Heart right ventricle (tissue), 16 donors: Measurements from ENCODE around the gene KCNMA1. TPM values are rescaled to one million over a fixed set of nuclear protein-coding genes. Genes with fewer than 3 reads are reported as not detected.

Source experiments
- ATAC-seq, 8 donors: fragments of 200-7000 bp; cut with Tn5 transposase; one replicate each; pipeline ENCODE4 v1.9.1; 2020; ENCODE audit warnings: mild to moderate bottlenecking in 8 of 8, moderate library complexity in 8 of 8, moderate number of reproducible peaks in 1 of 8
- DNase-seq, 2 donors: peaks; one replicate each; pipeline ENCODE4 v3.0.0-alpha.2; 2020
- H3K27ac ChIP-seq, 10 donors: fragments of 200-600 bp; sonication (generic) in 2 of 10; one replicate each; pipeline versions ENCODE4 v1.5.0 to v1.8.0; 2020 to 2022; ENCODE audit warnings: mild to moderate bottlenecking in 3 of 10
- H3K27me3 ChIP-seq, 7 donors: fragments of 200-600 bp; one replicate each; pipeline ENCODE4 v1.8.0; 2021 to 2022; ENCODE audit warnings: mild to moderate bottlenecking in 2 of 7
- H3K36me3 ChIP-seq, 9 donors: fragments of 200-600 bp; sonication (generic) in 1 of 9; one replicate each; pipeline versions ENCODE4 v1.5.0 to v1.8.0; 2020 to 2022; ENCODE audit warnings: mild to moderate bottlenecking in 2 of 9
- H3K4me1 ChIP-seq, 9 donors: fragments of 200-600 bp; sonication (generic) in 1 of 9; one replicate each; pipeline versions ENCODE4 v1.5.0 to v1.8.0; 2020 to 2022; ENCODE audit warnings: mild to moderate bottlenecking in 4 of 9
- H3K4me3 ChIP-seq, 10 donors: fragments of 200-600 bp; sonication (generic) in 2 of 10; one replicate each; pipeline versions ENCODE4 v1.5.0 to v1.8.0; 2020 to 2022; ENCODE audit warnings: mild to moderate bottlenecking in 7 of 10, moderate library complexity in 2 of 10
- H3K9me3 ChIP-seq, 11 donors: fragments of 200-600 bp in 10 of 11; sonication (generic) in 2 of 11; one replicate each; pipeline versions ENCODE4 v1.5.0 to v1.8.0; 2013 to 2022; ENCODE audit warnings: mild to moderate bottlenecking in 2 of 11, control low read depth in 1 of 11, moderate library complexity in 1 of 11
- CTCF ChIP-seq, 9 donors: fragments of 200-600 bp; sonication (generic) in 2 of 9; IDR thresholded peaks; one replicate each; pipeline versions ENCODE4 v1.5.0 to v1.8.0; 2021 to 2022; ENCODE audit warnings: antibody characterized with exemption in 9 of 9, mild to moderate bottlenecking in 5 of 9, moderate library complexity in 1 of 9
- WGBS, 2 donors: extraction: QIAGEN DNeasy Blood & Tissue Kit; methylation state at CpG; one replicate each; pipeline ENCODE4 v1.1.7; 2013; ENCODE audit warnings: inconsistent platforms in 1 of 2; 5-methylcytosine and 5-hydroxymethylcytosine counted together
- intact Hi-C, 10 donors: fragments of 100-400 bp; cut with DNase I; formaldehyde crosslinking; loops; one replicate each; pipeline versions ENCODE4 v1.11.1 to v1.14.2; 2022
- polyA plus RNA-seq, 2 donors: library from polyadenylated mRNA; stranded (reverse); fragments of 200-250 nt; gene quantifications; one replicate each; pipeline ENCODE4 v1.2.3, GENCODE V29; 2013
- total RNA-seq, 10 donors: library from RNA; stranded (reverse); fragmentation: NEBNext Ultra II Directional in 3 of 10; extraction: Animal tissue kit (Norgen Biotek cat#: 25700) in 3 of 10; gene quantifications; one replicate each; pipeline versions ENCODE4 v1.2.1 to v1.2.4, GENCODE V29; 2021 to 2023
- donor health status: Arrhythmogenic right ventricular cardiomyopathy.
- donor health status: ischemic (EF 13 %, LVEDD 7.1; RV severe dilation, severe dysfunction).
- donor health status: healthy with polysubstance abuse.
- donor health status: DM: no; HTN: yes; CAD: no.
- donor health status: DM: no; HTN: no; CAD: no.
- donor health status: ischemic (EF 25% LVEDD 6.9; RV normal size, moderate dysfunction).
- donor health status: ischemic (EF 25% LVEDD 5.7; RV mildly dilated, moderate dysfunction).
- donor health status: healthy.
- donor health status: DM: yes; HTN: yes; CAD: no.
- donor health status: Ischemic cardiomyopathy.
- donor health status: ischemic (EF 35%, LVEDD 5.7; RV mildly dilated, moderate dysfunction).
- donor health status: nonischemic (EF 11% LVEDD 7.7; RV severe dilation, severe dysfunction).
- donor health status: DM: yes; HTN: yes; CAD: no.
- donor health status: PGD.
- donor health status: ischemic (EF 29% LVEDD 5.4; RV normal size, mild dysfunction).
- donor health status: nonischemic (EF 23%, LVEDD 6.1; RV moderate dilation, normal function).

The KCNMA1 gene
- total and polyA plus RNA-seq, 12 donors = 0.59 to 5.3 (median 1.6) TPM

DNA sequence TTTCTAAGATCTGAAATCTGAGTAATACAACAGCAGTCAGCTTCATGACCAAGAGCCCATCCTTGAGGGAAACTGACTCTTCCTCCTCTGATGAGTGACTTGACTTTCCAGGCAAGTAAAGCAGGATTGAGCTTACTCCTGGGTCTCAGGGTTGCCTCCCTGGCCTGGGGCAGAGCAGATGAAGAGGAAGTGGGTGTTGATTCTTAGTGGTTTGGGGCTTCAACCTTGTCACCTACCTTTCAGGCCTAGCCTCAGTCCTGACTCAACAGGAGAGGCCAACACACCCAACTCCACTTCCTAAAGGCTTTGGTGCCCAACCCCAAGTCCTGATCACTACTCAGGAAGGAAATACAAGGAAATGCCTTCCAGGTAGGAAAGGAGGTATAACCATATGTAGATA, 54.1 kb downstream of the KCNMA1 start:
- no peak for TF ChIP-seq CTCF (IDR thresholded peaks at IDR 0.05)
- no peak for ATAC-seq
- Histone ChIP-seq H3K27ac (no peak overlapping the region), H3K4me1 (peaks cover 0 to 8% (median 0%) of the 10 kb centered on the region in 9 donors), H3K4me3 (no peak overlapping the region), H3K36me3 (no peaks in the 10 kb centered on the region), H3K27me3 (peaks cover 0 to 4% (median 0%) of the 10 kb centered on the region in 7 donors), H3K9me3 (no peaks in the 10 kb centered on the region)
- DNase-seq = no peak
- intact Hi-C loops = no loop called here

GRCh38 chr10:77582710-77583115, 54.9 kb downstream of the KCNMA1 start:
- DNase-seq (no peak), ATAC-seq (peak in 1 of 8 donors; percentile 59)
- H3K4me3 ChIP-seq = no peak overlapping the region
- H3K27me3 ChIP-seq = peaks cover 0 to 4% (median 0%) of the 10 kb centered on the region in 7 donors
- peaks cover 0 to 14% (median 3%) of the 10 kb centered on the region in 9 donors for H3K4me1 ChIP-seq
- H3K27ac ChIP-seq = no peak overlapping the region
- 77 to 79% methylated on average over 4 of the region's 4 CpGs for WGBS, 2 donors
- H3K36me3 ChIP-seq = no peaks in the 10 kb centered on the region
- no peaks in the 10 kb centered on the region for H3K9me3 ChIP-seq
- TF ChIP-seq CTCF (IDR thresholded peaks at IDR 0.05) = no peak
- intact Hi-C loops = no loop called here

- H3K27ac ChIP-seq = no peak overlapping the region
- ATAC-seq = no peak
- intact Hi-C loops = no loop called here
Measured at GRCh38 chr10:77581738-77582137, 55.9 kb downstream of the KCNMA1 start.

DNA sequence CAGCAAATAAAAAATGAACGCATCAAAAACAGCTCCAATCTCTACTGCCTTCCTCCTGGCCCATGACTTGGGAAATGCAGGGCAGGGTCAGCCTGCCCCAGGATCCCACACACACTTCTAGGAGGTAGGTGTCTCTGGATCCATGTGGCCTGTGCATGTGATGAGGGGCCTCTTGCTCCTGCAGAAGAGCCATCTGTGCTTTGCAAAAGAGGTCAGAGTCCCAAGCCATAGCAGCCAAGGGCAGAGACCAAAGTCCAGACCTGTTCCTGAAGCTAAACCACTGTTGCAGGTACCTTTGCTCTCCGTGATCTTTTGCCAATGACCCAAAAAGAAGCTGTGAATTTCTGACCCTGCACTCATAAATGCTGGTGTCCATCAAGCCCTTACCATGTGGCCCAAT, 57.1 kb downstream of the KCNMA1 start:
- DNase-seq = no peak
- H3K4me1 ChIP-seq = peaks cover 0 to 9% (median 0%) of the 10 kb centered on the region in 9 donors

More at GRCh38 chr10:77581738-77582137, 55.9 kb downstream of the KCNMA1 start:
- TF ChIP-seq CTCF (IDR thresholded peaks at IDR 0.05) = no peak
- Histone ChIP-seq H3K4me3 (no peak overlapping the region), H3K27me3 (peaks cover 0 to 4% (median 0%) of the 10 kb centered on the region in 7 donors), H3K4me1 (peaks cover 0 to 9% (median 0%) of the 10 kb centered on the region in 9 donors), H3K9me3 (no peaks in the 10 kb centered on the region), H3K36me3 (no peaks in the 10 kb centered on the region)
- 83 to 90% methylated on average over 4 of the region's 4 CpGs for WGBS, 2 donors
- no peak for DNase-seq

More for the DNA sequence above, 57.1 kb downstream of the KCNMA1 start:
- 87 to 90% methylated on average over 2 of the region's 2 CpGs for WGBS, 2 donors
- no peaks in the 10 kb centered on the region for H3K36me3 ChIP-seq
- ATAC-seq = no peak
- H3K9me3 ChIP-seq = no peaks in the 10 kb centered on the region
- H3K4me3 ChIP-seq = no peak overlapping the region
- peaks cover 0 to 4% (median 0%) of the 10 kb centered on the region in 7 donors for H3K27me3 ChIP-seq
- TF ChIP-seq CTCF (IDR thresholded peaks at IDR 0.05) = no peak
- intact Hi-C loops = no loop called here
- H3K27ac ChIP-seq = no peak overlapping the region
